Measurements from ENCODE around the gene SARS1. TPM values are rescaled to one million over a fixed set of nuclear protein-coding genes. Genes with fewer than 3 reads are reported as not detected.
A peak's percentile ranks its signal among the peaks of the same experiment; 100 is the strongest.

SARS1 gene
- total and polyA plus RNA-seq, 2 donors, result 72.2 to 109 TPM

GRCh38 chr1:109253803-109254620 lies 40.3 kb downstream of the SARS1 start:
- 79% methylated on average over 9 of the region's 9 CpGs for WGBS
- Histone ChIP-seq H3K27me3 (ENCODE audit: control insufficient read depth in 2 of 2, insufficient read depth in 1 of 2, low read length in 1 of 2) (peaks cover 10 to 25% of the 10 kb centered on the region in 2 donors), H3K9me3 (ENCODE audit: control insufficient read depth in 2 of 2, insufficient read depth in 1 of 2, low read length in 1 of 2) (peaks cover 0 to 11% of the 10 kb centered on the region in 2 donors), H3K27ac (ENCODE audit: low read depth in 1 of 2, low read length in 1 of 2) (peak overlapping the region in 1 of 2 donors; percentile 9), H3K4me3 (ENCODE audit: low read length in 2 of 2) (no peak overlapping the region), H3K36me3 (ENCODE audit: control insufficient read depth in 2 of 2, insufficient read depth in 2 of 2, low read length in 1 of 2) (no peaks in the 10 kb centered on the region), H3K4me1 (ENCODE audit: control insufficient read depth in 2 of 2, insufficient read depth in 2 of 2, low read length in 2 of 2) (peaks cover 8 to 24% of the 10 kb centered on the region in 2 donors)
- DNase-seq (ENCODE audit: low read depth in 6 of 9, low spot score in 9 of 9), result no peak

DNA sequence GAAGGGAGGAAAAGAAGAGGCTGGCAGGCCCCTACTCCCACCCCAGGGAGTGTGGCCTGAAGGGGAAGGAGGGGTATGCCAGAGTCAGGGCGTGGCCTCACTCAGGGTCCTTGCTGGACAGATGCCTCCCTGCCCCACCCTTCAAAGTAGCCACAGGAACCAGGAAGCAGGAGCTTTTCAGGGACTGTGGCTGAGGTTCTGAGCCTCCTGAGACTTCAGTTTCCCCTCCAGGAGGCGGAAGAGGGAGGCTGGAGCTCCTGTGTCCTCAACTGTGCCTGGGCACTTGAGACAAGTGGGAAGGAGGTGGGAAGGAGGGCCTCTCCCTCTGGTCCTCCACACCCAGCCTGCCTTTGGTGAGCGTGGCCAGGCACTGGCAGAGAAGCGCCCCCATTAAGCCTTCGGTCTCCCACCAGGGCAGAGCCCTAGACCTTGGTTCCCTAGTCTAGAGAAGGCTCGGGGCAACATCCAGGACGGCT lies 40.9 kb downstream of the SARS1 start:
- Histone ChIP-seq H3K36me3 (ENCODE audit: control insufficient read depth in 2 of 2, insufficient read depth in 2 of 2, low read length in 1 of 2) (peaks cover 0 to 1% of the 10 kb centered on the region in 2 donors), H3K9me3 (ENCODE audit: control insufficient read depth in 2 of 2, insufficient read depth in 1 of 2, low read length in 1 of 2) (peaks cover 0 to 11% of the 10 kb centered on the region in 2 donors), H3K27me3 (ENCODE audit: control insufficient read depth in 2 of 2, insufficient read depth in 1 of 2, low read length in 1 of 2) (peaks cover 10 to 22% of the 10 kb centered on the region in 2 donors), H3K27ac (ENCODE audit: low read depth in 1 of 2, low read length in 1 of 2) (no peak overlapping the region), H3K4me1 (ENCODE audit: control insufficient read depth in 2 of 2, insufficient read depth in 2 of 2, low read length in 2 of 2) (peaks cover 6 to 21% of the 10 kb centered on the region in 2 donors), H3K4me3 (ENCODE audit: low read length in 2 of 2) (no peak overlapping the region)
- no peak for DNase-seq (ENCODE audit: low read depth in 6 of 9, low spot score in 9 of 9)
- WGBS, result 93% methylated on average over 7 of the region's 7 CpGs

DNA sequence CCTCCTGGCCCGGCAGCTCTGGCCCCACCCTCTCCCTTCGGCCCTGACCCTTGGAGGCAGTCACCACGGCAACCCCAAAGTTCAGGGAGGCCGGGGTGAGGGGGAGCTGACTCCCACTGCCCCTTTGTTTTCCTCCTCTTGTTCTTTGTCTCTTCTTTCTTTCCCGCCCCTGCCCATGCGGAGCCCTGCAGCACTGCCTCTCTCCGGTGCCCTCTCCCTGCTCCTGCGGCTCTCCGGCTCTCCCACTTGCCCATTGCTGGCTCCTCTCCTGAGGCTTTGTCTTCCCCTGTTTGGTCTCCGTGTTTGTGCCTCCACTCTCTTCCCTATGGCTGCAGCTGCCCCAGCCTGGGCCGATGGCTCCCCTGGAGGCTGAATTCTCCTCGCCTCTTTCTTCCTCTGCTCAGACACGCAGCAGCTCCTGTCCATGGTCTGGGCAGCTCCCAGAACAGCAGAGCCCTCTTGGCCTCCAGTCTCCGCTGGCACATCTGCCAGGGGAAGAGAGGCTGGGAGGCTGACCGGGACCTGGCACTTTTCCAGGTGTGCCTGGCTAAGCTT lies 41.5 kb downstream of the SARS1 start:
- peaks cover 0 to 11% of the 10 kb centered on the region in 2 donors for H3K9me3 ChIP-seq (ENCODE audit: control insufficient read depth in 2 of 2, insufficient read depth in 1 of 2, low read length in 1 of 2)
- peaks cover 0 to 2% of the 10 kb centered on the region in 2 donors for H3K36me3 ChIP-seq (ENCODE audit: control insufficient read depth in 2 of 2, insufficient read depth in 2 of 2, low read length in 1 of 2)
- 79% methylated on average over 15 of the region's 15 CpGs for WGBS
- peaks cover 5 to 19% of the 10 kb centered on the region in 2 donors for H3K27me3 ChIP-seq (ENCODE audit: control insufficient read depth in 2 of 2, insufficient read depth in 1 of 2, low read length in 1 of 2)
- no peak for DNase-seq (ENCODE audit: low read depth in 6 of 9, low spot score in 9 of 9)
- no peak overlapping the region for H3K4me3 ChIP-seq (ENCODE audit: low read length in 2 of 2)
- no peak overlapping the region for H3K27ac ChIP-seq (ENCODE audit: low read depth in 1 of 2, low read length in 1 of 2)
- peaks cover 2 to 19% of the 10 kb centered on the region in 2 donors for H3K4me1 ChIP-seq (ENCODE audit: control insufficient read depth in 2 of 2, insufficient read depth in 2 of 2, low read length in 2 of 2)

DNA sequence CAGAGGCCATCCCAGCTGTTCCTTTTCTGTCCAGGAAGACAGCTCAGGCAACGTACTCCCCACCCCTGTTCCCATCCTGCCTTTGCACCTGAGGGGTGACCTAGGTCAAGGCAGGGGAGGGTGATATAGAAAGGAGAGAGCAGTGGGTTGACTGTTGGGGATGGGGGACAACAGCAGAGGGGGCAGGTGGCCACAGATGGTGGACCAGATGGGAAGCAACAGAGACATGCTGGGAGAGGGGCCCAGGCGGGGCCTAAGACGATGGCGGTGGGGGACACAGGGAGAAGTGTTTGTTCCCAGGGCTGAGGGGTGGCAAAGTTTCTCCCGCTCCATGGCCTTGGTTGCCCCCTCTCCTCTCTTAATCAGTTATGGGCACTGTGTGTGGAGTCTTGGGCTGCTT lies 42.0 kb downstream of the SARS1 start:
- H3K9me3 ChIP-seq (ENCODE audit: control insufficient read depth in 2 of 2, insufficient read depth in 1 of 2, low read length in 1 of 2), result peaks cover 0 to 6% of the 10 kb centered on the region in 2 donors
- WGBS, result 92% methylated on average over 5 of the region's 5 CpGs
- H3K27ac ChIP-seq (ENCODE audit: low read depth in 1 of 2, low read length in 1 of 2), result no peak overlapping the region
- H3K4me1 ChIP-seq (ENCODE audit: control insufficient read depth in 2 of 2, insufficient read depth in 2 of 2, low read length in 2 of 2), result peaks cover 0 to 15% of the 10 kb centered on the region in 2 donors
- H3K36me3 ChIP-seq (ENCODE audit: control insufficient read depth in 2 of 2, insufficient read depth in 2 of 2, low read length in 1 of 2), result peaks cover 0 to 2% of the 10 kb centered on the region in 2 donors
- no peak overlapping the region for H3K4me3 ChIP-seq (ENCODE audit: low read length in 2 of 2)
- DNase-seq (ENCODE audit: low read depth in 6 of 9, low spot score in 9 of 9), result no peak
- peaks cover 3 to 14% of the 10 kb centered on the region in 2 donors for H3K27me3 ChIP-seq (ENCODE audit: control insufficient read depth in 2 of 2, insufficient read depth in 1 of 2, low read length in 1 of 2)

DNA sequence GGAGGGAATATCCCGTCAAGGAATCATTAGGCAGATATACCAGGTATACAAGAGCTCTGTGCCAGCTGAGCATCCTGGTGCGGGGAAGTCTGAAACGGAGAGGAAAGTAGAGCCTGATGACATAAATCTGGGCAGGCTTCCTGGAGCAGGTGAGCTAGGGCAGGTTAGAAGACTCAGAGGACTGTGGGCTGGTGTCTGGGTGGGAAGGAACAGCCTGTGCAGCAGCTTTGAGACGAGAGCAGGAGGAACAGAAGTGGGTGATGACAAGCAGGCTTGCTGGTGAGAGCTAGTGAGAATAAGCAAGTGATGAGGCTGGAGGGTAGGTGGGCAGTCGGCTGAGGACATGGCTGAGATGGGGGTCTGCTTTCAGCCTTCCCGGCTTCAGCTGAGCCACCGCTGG lies 42.4 kb downstream of the SARS1 start:
- Histone ChIP-seq H3K27ac (ENCODE audit: low read depth in 1 of 2, low read length in 1 of 2) (no peak overlapping the region), H3K4me3 (ENCODE audit: low read length in 2 of 2) (no peak overlapping the region), H3K36me3 (ENCODE audit: control insufficient read depth in 2 of 2, insufficient read depth in 2 of 2, low read length in 1 of 2) (peaks cover 0 to 2% of the 10 kb centered on the region in 2 donors), H3K4me1 (ENCODE audit: control insufficient read depth in 2 of 2, insufficient read depth in 2 of 2, low read length in 2 of 2) (peaks cover 0 to 15% of the 10 kb centered on the region in 2 donors), H3K9me3 (ENCODE audit: control insufficient read depth in 2 of 2, insufficient read depth in 1 of 2, low read length in 1 of 2) (peaks cover 0 to 2% of the 10 kb centered on the region in 2 donors), H3K27me3 (ENCODE audit: control insufficient read depth in 2 of 2, insufficient read depth in 1 of 2, low read length in 1 of 2) (peaks cover under 1 to 10% of the 10 kb centered on the region in 2 donors)
- 82% methylated on average over 7 of the region's 7 CpGs for WGBS
- no peak for DNase-seq (ENCODE audit: low read depth in 6 of 9, low spot score in 9 of 9)

- DNase-seq (ENCODE audit: low read depth in 6 of 9, low spot score in 9 of 9), result no peak
- Histone ChIP-seq H3K27me3 (ENCODE audit: control insufficient read depth in 2 of 2, insufficient read depth in 1 of 2, low read length in 1 of 2) (peaks cover 0 to 2% of the 10 kb centered on the region in 2 donors), H3K27ac (ENCODE audit: low read depth in 1 of 2, low read length in 1 of 2) (no peak overlapping the region), H3K9me3 (ENCODE audit: control insufficient read depth in 2 of 2, insufficient read depth in 1 of 2, low read length in 1 of 2) (no peaks in the 10 kb centered on the region), H3K4me3 (ENCODE audit: low read length in 2 of 2) (no peak overlapping the region), H3K36me3 (ENCODE audit: control insufficient read depth in 2 of 2, insufficient read depth in 2 of 2, low read length in 1 of 2) (peaks cover 0 to 2% of the 10 kb centered on the region in 2 donors), H3K4me1 (ENCODE audit: control insufficient read depth in 2 of 2, insufficient read depth in 2 of 2, low read length in 2 of 2) (peaks cover 0 to 15% of the 10 kb centered on the region in 2 donors)
- 98% methylated on average over 5 of the region's 5 CpGs for WGBS
These were observed 43.4 kb downstream of the SARS1 start for GRCh38 chr1:109256971-109257681.

DNA sequence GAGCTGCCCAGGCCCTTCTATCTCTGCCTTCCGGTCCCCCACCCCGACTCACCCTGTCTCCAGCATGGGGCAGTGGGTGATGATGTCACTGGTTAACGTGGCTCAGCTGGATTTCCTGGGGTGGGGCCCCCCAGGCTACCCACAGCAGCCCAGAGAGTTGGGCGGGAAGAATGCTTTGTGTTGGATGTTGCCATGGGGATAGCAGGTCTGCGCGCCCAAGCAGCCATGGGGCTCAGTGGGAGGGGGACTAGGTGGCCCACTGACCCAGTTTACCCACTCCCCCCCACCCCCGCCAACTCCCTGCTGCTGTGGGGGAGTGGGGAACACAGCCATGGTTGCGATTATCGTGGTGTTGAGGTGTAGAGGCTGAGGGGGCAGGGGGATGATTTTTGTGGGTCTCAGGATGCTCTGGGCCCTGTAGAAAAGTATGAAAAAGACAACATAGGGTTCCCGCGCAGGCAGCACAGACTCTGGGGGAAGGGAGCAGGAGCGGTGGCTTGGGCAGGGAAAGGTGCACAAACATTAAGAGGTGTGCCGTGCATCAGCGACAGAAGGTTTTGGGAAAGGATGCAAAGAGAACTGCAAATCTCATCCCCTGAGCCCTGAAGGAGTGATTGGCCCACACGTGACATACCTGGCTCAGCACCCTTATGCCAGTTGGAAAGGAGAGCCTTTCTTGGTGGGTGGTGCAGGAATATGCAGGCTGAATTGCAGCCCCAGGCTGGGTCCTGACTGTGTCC lies 44.1 kb downstream of the SARS1 start:
- Histone ChIP-seq H3K27me3 (ENCODE audit: control insufficient read depth in 2 of 2, insufficient read depth in 1 of 2, low read length in 1 of 2) (peaks cover 0 to 2% of the 10 kb centered on the region in 2 donors), H3K9me3 (ENCODE audit: control insufficient read depth in 2 of 2, insufficient read depth in 1 of 2, low read length in 1 of 2) (no peaks in the 10 kb centered on the region), H3K27ac (ENCODE audit: low read depth in 1 of 2, low read length in 1 of 2) (no peak overlapping the region), H3K4me3 (ENCODE audit: low read length in 2 of 2) (no peak overlapping the region), H3K36me3 (ENCODE audit: control insufficient read depth in 2 of 2, insufficient read depth in 2 of 2, low read length in 1 of 2) (peaks cover 0 to 2% of the 10 kb centered on the region in 2 donors), H3K4me1 (ENCODE audit: control insufficient read depth in 2 of 2, insufficient read depth in 2 of 2, low read length in 2 of 2) (peaks cover 0 to 15% of the 10 kb centered on the region in 2 donors)
- DNase-seq (ENCODE audit: low read depth in 6 of 9, low spot score in 9 of 9), result no peak
- 84% methylated on average over 15 of the region's 15 CpGs for WGBS

DNA sequence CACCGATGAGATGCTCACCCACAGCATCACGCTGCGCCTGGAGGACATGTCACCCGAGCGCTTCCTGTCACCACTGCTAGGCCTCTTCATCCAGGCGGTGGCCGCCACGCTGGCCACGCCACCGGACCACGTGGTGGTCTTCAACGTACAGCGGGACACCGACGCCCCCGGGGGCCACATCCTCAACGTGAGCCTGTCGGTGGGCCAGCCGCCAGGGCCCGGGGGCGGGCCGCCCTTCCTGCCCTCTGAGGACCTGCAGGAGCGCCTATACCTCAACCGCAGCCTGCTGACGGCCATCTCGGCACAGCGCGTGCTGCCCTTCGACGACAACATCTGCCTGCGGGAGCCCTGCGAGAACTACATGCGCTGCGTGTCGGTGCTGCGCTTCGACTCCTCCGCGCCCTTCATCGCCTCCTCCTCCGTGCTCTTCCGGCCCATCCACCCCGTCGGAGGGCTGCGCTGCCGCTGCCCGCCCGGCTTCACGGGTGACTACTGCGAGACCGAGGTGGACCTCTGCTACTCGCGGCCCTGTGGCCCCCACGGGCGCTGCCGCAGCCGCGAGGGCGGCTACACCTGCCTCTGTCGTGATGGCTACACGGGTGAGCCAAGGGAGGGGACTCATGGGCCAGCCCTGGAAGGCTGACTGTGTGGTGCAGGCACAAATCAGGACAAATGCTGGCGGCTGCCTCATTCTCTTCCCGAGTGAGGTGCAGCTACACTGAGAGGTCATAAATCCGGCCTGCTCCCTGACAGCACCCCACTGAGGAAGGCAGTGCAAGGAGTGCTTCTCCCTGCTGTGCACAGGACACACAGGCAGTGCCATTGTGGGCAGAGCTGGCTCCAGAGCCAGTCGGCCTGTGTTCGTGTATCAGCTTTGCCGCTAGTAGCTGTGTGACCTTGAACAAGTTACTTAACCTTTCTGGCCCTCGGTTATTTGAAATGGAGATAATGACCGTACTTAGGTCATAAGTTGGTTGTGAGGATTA lies 45.1 kb downstream of the SARS1 start:
- no peak overlapping the region for H3K27ac ChIP-seq (ENCODE audit: low read depth in 1 of 2, low read length in 1 of 2)
- DNase-seq (ENCODE audit: low read depth in 6 of 9, low spot score in 9 of 9), result no peak
- peaks cover 0 to 2% of the 10 kb centered on the region in 2 donors for H3K27me3 ChIP-seq (ENCODE audit: control insufficient read depth in 2 of 2, insufficient read depth in 1 of 2, low read length in 1 of 2)
- H3K4me1 ChIP-seq (ENCODE audit: control insufficient read depth in 2 of 2, insufficient read depth in 2 of 2, low read length in 2 of 2), result peaks cover 0 to 13% of the 10 kb centered on the region in 2 donors
- peaks cover 0 to 2% of the 10 kb centered on the region in 2 donors for H3K36me3 ChIP-seq (ENCODE audit: control insufficient read depth in 2 of 2, insufficient read depth in 2 of 2, low read length in 1 of 2)
- no peaks in the 10 kb centered on the region for H3K9me3 ChIP-seq (ENCODE audit: control insufficient read depth in 2 of 2, insufficient read depth in 1 of 2, low read length in 1 of 2)
- H3K4me3 ChIP-seq (ENCODE audit: low read length in 2 of 2), result no peak overlapping the region
- WGBS, result 98% methylated on average over 69 of the region's 69 CpGs

All from thymus (tissue), 11 donors.